NCI-H1048 (cell line): ENCODE measurements around the gene TAF4.
"Not testable (repeated sequence)": the region's sequence is repeated elsewhere in the genome, so short reads cannot be mapped to it uniquely, and the experiment has no call there.

Source experiments
- DNase-seq: peaks from one replicate; lab custom pipeline; 2025; lab: John Stamatoyannopoulos, UW

The TAF4 gene

DNA sequence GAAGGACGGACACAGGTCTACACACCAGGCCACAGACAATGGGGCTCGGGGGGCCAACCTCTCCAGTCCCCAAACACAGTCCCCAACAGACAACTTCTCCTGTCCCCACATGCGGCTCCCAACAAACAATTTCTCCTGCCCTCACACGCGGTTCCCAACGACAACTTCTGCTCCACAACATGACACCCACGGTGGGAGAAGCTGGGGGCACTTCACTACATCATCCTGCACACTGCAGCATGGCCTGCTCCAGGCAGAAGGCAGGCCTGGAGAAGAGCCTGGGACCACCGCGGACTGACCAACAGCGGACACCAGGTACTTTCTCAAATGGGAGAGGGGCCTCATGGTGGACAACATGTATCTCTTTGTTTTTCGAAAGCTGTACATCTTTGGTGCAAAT is 6.7 kb downstream of the TAF4 start:
- no peak for DNase-seq

DNA sequence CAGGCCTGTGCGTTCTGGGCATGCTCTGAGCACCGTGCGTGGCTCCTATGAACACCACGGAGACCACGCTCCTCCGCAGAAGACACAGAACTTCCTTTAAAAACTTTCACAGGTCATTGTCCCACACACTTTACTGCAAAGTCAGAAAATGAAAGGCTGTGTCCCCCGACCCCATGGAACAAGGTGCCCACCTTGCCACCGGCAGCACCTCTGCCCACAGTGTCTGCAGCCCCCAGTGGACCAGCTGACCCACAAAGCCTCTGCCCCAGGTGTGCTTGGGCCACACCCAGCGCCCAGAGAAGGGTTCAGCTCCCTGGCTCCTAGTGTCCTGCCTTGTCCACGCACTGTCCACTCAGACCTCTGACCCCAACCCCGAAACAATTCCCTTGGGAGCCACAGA is 8.7 kb downstream of the TAF4 start:
- no peak for DNase-seq

GRCh38 chr20:62056377-62056776 is 9.3 kb downstream of the TAF4 start:
- DNase-seq, result no peak

DNA sequence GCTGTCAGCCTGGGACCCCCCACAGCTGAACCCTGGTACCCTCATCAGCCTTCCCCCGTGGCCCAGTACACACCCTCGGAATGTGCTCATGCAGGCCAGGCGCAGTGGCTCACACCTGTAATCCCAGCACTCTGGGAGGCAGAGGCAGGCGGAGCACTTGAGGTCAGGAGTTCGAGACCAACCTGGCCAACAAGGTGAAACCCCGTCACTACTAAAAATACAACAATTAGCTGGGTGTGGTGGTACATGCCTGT is 9.9 kb downstream of the TAF4 start:
- DNase-seq, result not testable (repeated sequence)

DNA sequence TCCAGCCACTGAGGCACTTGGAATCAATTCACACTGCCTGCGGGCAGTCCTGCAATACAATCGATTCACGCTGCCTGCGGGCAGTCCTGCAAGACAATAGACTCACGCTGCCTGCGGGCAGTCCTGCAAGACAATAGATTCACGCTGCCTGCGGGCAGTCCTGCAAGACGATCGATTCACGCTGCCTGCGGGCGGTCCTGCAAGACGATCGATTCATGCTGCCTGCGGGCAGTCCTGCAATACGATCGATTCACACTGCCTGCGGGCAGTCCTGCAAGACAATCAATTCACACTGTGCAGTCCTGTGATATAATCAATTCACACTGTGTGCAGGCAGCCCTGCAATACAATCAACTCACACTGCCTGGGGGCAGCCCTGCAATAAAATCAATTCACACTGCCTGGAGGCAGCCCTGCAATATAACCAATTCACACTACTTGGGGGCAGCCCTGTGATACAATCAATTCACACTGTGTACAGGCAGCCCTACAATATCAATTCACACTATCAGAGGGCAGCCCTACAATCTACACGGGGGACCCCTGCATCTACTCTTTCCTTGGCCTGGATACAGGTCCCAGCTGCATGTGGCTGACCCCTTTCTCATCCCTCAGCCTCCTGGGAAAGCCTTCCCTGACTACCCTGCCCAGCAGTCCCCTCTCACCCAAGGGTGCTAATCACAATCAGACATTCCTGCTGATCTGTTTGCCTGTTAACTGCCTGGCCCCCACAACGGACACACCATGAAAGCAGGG is 10.4 kb downstream of the TAF4 start:
- DNase-seq, result no peak

- no peak for DNase-seq
Observed at GRCh38 chr20:62054451-62054953, 11.2 kb downstream of the TAF4 start.

- DNase-seq, result no peak
Observed at GRCh38 chr20:62053465-62054196, 12.1 kb downstream of the TAF4 start.

DNA sequence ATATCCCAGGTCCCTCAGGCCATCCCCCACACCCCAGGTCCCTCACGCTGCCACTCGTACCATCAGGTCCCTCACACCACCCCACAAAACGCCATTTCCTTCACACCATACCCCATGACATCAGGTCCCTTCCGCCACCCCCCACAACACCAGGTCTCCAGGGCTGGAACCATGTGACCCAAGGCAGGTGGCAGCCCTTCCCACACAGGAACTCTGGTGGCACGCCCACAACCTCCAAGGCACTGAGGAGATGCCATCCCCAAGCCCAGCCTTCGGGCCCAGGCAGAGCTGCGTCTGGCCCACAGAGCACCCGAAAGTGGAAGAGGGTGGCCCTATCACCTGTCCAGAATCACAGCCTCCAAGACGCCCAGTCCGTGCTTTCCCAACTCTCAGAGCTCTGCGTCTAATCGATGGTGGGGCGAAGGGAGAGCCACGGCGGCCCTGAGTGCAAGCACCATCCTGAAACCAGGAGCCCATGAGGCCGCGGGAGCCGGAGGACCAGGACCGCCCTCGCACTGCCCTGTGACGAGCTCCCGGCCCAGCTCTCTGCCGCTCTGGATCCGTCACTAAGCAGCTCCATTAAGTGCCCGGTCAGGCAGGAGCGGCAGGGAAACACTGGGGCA is 12.7 kb downstream of the TAF4 start:
- no peak for DNase-seq

GRCh38 chr20:62052336-62052841 is 13.3 kb downstream of the TAF4 start:
- no peak for DNase-seq

GRCh38 chr20:62051546-62052255 is 14.0 kb downstream of the TAF4 start:
- no peak for DNase-seq

GRCh38 chr20:62051144-62051543 is 14.5 kb downstream of the TAF4 start:
- DNase-seq, result no peak

DNA sequence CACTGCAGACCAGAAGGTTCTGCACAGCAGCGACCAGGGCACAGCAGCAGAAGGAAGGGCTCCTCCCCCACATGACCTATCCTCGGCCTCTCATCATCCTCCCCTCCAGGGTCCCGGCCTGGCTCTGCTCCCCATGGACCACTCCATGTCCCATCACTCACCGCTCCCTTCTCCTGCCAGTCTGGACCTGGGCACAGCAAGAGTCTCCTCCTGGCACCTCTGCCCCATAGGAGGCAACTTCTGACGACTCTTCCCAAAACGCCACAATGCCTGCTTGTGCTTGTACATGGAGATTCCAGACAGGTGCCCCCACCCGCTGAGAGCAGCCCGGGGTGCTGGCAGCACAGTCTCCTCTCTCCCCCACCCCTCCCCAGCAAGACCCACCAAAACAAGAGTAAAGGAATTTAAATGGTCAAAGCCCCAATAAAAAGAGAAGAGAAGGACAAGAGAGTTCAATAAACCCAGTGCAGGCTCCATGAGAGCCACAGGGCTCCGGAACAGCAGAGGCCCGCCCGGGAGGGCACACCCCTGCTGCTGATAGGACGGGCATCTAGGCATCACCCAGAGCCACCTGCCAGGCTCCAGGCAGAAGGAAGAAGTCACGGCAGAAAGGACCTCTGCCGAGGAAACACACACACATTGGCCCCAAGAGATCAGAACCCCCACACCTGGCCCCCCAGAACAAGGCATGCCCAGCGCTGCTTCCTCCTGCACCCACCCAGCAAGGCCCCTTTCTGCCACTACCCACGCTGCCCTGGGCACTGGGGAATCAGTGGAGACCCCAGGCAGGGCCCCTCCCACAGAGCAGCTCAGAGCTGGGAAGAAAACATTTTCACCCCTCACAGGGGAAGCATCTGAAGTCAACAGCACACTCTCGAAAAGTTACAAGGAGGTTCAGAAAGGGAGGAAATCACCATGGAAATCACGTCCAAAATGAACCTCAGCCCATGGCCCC is 15.2 kb downstream of the TAF4 start:
- no peak for DNase-seq

GRCh38 chr20:62049342-62050165 is 16.1 kb downstream of the TAF4 start:
- no peak for DNase-seq

- DNase-seq, result no peak
Observed at GRCh38 chr20:62048821-62049291, 16.8 kb downstream of the TAF4 start.

GRCh38 chr20:62048346-62048761 is 17.3 kb downstream of the TAF4 start:
- DNase-seq, result no peak

DNA sequence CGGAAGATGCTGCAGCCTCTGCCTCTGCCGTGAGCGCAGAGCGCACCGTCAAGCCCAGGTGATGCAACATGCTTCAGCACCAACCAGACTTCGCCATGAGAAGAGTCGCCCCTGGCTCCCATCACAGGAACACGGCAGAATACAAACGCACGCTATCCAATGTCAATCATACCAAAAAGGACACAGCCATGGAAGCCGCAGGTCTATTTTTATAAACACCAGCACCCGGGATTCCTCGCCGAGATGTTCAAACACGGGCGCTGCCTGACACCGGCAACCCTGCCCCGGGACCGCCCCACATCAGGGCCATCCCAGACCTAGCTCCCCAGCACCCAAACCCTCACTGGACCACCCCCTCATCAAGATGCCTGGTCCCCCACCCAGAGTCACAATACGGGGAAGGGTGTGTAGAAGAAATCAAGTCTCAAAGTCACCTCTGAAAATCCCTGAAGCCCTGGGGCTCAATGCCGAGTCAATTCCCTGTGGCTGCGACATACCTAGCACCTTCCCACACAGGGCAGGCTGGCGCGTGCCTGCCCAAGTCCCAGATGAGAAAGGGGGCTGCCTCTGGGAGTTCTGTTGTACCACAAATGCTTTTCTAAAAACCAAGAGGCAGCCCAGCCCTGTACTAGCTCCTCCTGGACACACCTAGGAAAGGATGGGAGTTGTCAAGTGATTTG is 17.9 kb downstream of the TAF4 start:
- no peak for DNase-seq

- no peak for DNase-seq
Observed at GRCh38 chr20:62046431-62046830, 19.2 kb downstream of the TAF4 start.

DNA sequence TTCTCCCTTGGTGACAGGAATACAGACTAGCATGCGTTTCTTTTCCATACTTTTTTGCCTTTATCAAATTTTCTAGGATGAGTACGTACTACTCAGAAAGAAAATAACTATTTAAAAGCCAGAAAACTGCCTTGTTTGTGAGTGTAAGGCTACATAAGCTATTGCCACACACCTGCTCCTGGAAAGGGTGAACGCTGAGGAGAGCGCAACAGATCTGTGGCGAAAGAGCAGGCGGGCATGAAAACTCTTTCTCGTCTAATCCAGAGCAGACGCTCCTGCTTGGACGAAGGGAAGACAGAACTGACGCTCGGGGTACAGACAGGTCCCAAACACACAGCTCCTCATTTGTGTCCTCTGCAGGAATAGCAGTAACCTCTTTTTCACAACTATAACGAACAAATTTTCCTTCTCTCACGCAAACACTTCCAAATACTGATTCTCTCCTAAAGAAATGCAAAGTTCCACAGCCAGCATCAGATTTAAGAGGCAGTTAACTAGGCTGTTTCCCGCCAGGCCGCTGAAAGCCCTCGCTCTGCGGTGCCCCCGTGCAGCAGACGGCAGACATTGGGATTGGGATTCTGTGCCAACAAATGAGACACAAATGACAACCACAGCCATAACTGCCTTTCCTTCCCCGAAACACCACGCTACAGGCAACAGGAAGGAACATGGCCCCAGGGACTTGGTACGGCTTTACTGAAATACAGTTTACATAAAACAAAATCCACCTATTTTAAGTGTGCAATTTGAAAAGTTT is 20.0 kb downstream of the TAF4 start:
- no peak for DNase-seq

DNA sequence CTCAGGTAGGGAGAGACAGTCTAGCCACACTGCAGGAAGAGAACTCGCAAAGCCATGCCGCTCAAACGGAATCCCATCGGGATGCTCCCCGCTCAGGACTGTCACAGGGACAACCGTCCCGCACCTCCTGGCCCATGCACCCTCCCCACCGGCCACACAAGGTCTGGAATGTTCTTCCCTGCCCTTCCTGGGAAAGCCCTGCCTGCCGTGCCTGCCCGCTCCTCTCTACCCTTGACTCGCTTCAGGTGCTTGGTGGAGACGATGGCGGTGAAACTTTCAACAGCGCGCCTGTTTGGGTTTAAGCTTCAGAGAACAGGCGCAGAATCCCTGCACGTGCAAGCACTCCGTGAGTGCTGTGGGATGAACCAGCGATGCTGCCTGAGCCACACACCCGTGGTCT is 20.6 kb downstream of the TAF4 start:
- no peak for DNase-seq
